Measurements from ENCODE around the gene JAG1.

Gene JAG1

DNA sequence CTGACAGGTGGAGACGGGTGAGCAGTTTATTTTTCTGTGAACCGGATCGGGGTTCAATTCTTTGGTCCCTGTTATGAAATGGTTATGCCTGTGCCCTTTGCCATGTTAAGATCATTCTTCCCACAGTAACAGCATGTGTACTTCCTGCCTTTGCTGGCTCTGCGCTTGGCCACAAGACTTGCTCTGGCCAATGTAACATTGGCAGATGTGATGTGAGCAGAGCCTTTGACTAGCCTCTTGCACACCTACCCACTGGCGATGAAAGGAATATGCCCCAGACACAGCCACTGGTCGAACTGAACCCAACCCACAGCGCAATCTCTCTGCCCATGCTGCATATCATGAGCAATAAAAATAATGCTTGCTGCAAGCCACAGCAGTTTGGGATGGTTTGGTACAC, 31.9 kb downstream of the JAG1 start:
- no peak overlapping the region for H3K27ac ChIP-seq
- TF ChIP-seq ZFX (IDR thresholded peaks at IDR 0.05; ENCODE audit: borderline replicate concordance), result no peak
- TF ChIP-seq, protein P1, sequence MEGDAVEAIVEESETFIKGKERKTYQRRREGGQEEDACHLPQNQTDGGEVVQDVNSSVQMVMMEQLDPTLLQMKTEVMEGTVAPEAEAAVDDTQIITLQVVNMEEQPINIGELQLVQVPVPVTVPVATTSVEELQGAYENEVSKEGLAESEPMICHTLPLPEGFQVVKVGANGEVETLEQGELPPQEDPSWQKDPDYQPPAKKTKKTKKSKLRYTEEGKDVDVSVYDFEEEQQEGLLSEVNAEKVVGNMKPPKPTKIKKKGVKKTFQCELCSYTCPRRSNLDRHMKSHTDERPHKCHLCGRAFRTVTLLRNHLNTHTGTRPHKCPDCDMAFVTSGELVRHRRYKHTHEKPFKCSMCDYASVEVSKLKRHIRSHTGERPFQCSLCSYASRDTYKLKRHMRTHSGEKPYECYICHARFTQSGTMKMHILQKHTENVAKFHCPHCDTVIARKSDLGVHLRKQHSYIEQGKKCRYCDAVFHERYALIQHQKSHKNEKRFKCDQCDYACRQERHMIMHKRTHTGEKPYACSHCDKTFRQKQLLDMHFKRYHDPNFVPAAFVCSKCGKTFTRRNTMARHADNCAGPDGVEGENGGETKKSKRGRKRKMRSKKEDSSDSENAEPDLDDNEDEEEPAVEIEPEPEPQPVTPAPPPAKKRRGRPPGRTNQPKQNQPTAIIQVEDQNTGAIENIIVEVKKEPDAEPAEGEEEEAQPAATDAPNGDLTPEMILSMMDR (IDR thresholded peaks at IDR 0.05), result no peak

DNA sequence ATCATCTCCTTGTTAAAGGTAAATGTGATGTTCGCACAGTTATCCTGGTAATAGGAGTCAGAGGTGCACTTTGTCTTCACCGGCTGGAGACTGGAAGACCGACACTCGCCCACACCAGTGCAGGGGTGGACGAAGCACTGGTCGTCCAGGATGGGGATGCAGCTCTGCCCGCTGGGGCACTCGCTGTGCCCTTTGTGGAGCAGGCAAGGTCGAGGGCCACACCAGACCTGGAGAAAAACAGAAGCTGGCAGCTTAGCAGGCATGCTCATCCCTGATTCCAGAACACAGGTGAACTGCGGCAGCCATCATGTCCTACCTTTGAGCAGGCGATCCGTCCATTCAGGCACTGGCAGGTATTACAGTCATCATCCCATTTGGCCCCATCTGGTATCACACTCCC, 32.3 kb downstream of the JAG1 start:
- TF ChIP-seq ZFX (IDR thresholded peaks at IDR 0.05; ENCODE audit: borderline replicate concordance), result no peak
- TF ChIP-seq, protein P1 (IDR thresholded peaks at IDR 0.05), result no peak
- no peak overlapping the region for H3K27ac ChIP-seq

DNA sequence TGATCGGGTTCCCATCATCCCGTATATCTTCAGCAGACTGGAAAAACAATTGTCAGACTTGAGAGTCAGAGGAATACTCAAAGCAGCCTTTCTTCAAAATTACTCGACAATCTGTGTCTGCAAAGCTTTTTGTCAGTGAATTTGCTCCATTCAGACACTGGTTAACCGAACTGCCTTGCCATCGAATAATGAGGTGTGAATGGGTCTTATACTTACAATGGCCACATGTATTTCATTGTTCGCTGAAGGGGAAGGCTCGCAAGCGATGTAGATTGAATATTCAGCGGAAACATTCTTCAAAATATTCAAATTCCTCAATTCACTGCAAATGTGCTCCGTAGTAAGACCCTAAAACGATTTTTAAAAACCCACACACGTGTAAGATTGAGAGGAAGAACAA, 32.9 kb downstream of the JAG1 start:
- H3K27ac ChIP-seq, result no peak overlapping the region
- TF ChIP-seq ZFX (IDR thresholded peaks at IDR 0.05; ENCODE audit: borderline replicate concordance), result no peak
- TF ChIP-seq, protein P1 (IDR thresholded peaks at IDR 0.05), result no peak

DNA sequence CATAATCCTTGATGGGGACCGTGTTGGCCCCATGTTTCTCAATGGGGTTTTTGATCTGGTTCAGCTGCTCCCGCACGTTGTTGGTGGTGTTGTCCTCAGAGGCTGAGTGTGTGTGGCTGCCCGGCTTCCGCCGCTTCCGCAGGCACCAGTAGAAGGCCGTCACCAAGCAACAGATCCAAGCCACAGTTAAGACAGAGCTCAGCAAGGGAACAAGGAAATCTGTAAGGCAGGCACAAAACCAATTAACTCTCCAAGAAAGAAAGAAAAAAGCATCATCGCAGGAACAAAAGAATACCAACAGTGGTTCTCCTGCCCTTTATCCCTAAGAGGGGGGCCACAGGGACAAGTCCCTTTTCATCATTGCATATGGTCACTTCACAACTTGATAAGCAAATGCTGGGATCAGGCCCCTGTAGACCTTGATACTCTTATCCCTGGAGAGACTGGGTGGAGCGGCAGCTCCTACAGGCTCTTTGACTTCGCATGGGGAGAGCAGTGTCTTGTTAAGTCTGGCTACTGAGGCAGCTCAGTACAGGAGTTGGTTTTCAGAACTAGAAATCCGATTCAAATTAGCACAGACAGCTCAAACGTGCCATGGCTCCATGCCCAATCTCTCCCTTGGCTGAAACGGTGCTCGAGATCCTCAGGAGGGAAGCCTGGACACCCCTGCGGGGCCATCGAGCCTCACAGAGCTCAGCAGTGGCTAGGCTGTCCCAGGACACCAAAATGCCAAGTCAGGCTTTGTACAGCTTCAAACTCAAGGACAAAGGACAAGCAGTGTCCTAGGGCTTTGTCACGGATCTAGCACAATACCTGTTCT, 33.9 kb downstream of the JAG1 start:
- H3K27ac ChIP-seq, result no peak overlapping the region
- no peak for TF ChIP-seq ZFX (IDR thresholded peaks at IDR 0.05; ENCODE audit: borderline replicate concordance)
- TF ChIP-seq, protein P1 (IDR thresholded peaks at IDR 0.05), result no peak

DNA sequence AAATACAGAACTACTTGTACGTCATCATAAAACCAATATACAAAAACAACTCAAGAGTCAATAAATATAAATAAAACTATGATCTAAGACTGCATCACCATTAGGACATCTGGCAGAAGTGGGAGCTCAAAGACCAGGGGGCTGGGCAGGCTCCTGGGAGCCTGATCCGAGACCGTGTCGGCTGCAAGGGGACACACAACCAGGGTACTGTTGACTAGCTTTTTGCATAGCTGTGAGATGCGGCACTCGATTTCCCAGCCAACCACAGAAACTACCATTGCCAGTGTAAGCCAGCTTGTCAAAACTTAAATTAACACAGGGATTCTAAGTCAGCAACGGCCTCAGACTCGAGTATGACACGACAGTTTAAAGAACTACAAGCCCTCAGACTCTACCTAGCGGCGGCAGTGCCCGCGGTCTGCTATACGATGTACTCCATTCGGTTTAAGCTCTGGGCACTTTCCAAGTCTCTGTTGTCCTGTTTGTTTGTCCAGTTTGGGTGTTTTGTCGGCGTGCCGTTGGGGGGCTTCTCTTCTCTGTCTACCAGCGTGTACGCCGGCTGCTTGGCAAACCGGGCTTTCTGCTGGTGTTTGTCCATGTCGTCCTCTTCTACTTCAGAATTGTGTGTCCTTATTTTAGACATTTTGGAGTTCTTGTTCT, 34.6 kb downstream of the JAG1 start:
- H3K27ac ChIP-seq, result no peak overlapping the region

DNA sequence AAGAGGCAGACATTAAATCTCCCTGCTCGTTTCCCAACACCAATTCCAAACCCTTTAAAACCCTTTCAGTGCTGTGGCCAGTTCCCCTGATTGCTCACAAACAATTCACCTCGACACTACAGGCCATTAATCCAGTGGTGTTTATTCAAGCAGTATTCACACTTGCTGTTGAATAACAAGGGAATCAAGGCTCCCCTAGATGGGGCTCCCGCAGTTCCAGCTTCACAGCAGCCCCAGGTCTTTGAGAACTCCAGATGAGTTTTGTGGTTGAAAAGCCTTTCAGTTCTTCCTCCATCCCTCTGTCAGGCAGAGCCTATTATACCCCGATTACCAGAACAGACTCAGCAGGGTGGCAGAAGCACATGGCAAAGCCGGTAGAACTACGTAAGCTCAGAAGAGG, 36.2 kb downstream of the JAG1 start:
- H3K27ac ChIP-seq, result no peak overlapping the region

More for the DNA sequence above, 34.6 kb downstream of the JAG1 start:
- TF ChIP-seq, protein P1 (IDR thresholded peaks at IDR 0.05), result no peak
- TF ChIP-seq ZFX (IDR thresholded peaks at IDR 0.05; ENCODE audit: borderline replicate concordance), result no peak

More for the DNA sequence above, 36.2 kb downstream of the JAG1 start:
- TF ChIP-seq ZFX (IDR thresholded peaks at IDR 0.05; ENCODE audit: borderline replicate concordance), result no peak
- TF ChIP-seq, protein P1 (IDR thresholded peaks at IDR 0.05), result no peak
